Endothelial cell of umbilical vein (primary cell): ENCODE measurements around the gene HSF2BP. TPM values are rescaled to one million over a fixed set of nuclear protein-coding genes. Genes with fewer than 3 reads are reported as not detected.

ENCODE experiments used
- BruUV-seq: library from RNA; stranded (reverse); fragments of 400-500 nt; replicated peaks from 2 replicates; lab custom pipeline; 2021; lab: Mats Ljungman, UMichigan
- CTCF ChIA-PET: fragments of 300-600, 350-600 bp; sonication (Branson Sonifier 250); formaldehyde crosslinking; loops from one replicate; lab custom pipeline; 2021; ENCODE audit warnings: antibody characterized with exemption, inconsistent platforms; lab: Charles Lee
- POLR2A ChIA-PET: fragments of 300-600, 350-600 bp; sonication (Branson Sonifier 250); formaldehyde crosslinking; loops from one replicate; lab custom pipeline; 2021; ENCODE audit warnings: antibody characterized with exemption, inconsistent platforms; lab: Charles Lee
- DNase-seq: peaks from one replicate; pipeline ENCODE4 v3.0.0-alpha.2; 2011; ENCODE audit warnings: low read depth, low spot score
- FAIRE-seq: peaks from 2 replicates; lab custom pipeline; 2011; peaks lifted over from hg19 to GRCh38; lab: Jason Lieb, UNC
- H2AFZ ChIP-seq: 2 replicates; pipeline ENCODE4 v1.6.0; 2012; ENCODE audit warnings: low read depth, low read length, control low read depth, inconsistent platforms
- H3K27ac ChIP-seq: 2 replicates; pipeline ENCODE4 v1.5.1; 2011; ENCODE audit warnings: low read depth, mild to moderate bottlenecking, control low read depth, low read length, moderate library complexity; ENCODE audit not compliant: insufficient read depth
- H3K27me3 ChIP-seq, 2 experiments: 2 replicates each; pipeline versions ENCODE4 v1.6.0 to v1.6.1; 2011; ENCODE audit warnings: low read length in 2 of 2, mixed read lengths in 1 of 2; ENCODE audit not compliant: control insufficient read depth in 2 of 2, insufficient read depth in 2 of 2
- H3K36me3 ChIP-seq, 2 experiments: 2 replicates in 1 of 2; 3 replicates in 1 of 2; pipeline ENCODE4 v1.5.1; 2011; ENCODE audit warnings: low read length in 2 of 2, mild to moderate bottlenecking in 1 of 2, moderate library complexity in 1 of 2; ENCODE audit not compliant: control insufficient read depth in 2 of 2, insufficient read depth in 2 of 2; ENCODE audit errors: extremely low read depth in 1 of 2
- H3K4me1 ChIP-seq: 3 replicates; pipeline ENCODE4 v1.5.1; 2011; ENCODE audit warnings: mild to moderate bottlenecking, low read length; ENCODE audit not compliant: control insufficient read depth, insufficient read depth; ENCODE audit errors: extremely low read depth
- H3K4me2 ChIP-seq: 2 replicates; pipeline ENCODE4 v1.6.1; 2011; ENCODE audit warnings: low read length, control low read depth, mixed read lengths; ENCODE audit not compliant: insufficient read depth
- H3K4me3 ChIP-seq, 3 experiments: fragments of 200-600 bp in 1 of 3; sonication (generic), shearing (Covaris generic) in 1 of 3; replicated peaks in 1 of 3; 2 replicates each; pipeline ENCODE4 v1.5.1; 2011 to 2016; ENCODE audit warnings: control low read depth in 3 of 3, low read length in 3 of 3, mild to moderate bottlenecking in 2 of 3, inconsistent platforms in 1 of 3, low read depth in 1 of 3, moderate library complexity in 1 of 3; ENCODE audit not compliant: insufficient read depth in 1 of 3
- H3K79me2 ChIP-seq: 2 replicates; pipeline ENCODE4 v1.6.0; 2012; ENCODE audit warnings: low read length, inconsistent platforms; ENCODE audit not compliant: control insufficient read depth, insufficient read depth
- H3K9ac ChIP-seq: replicated peaks from 2 replicates; pipeline ENCODE3; 2011; ENCODE audit warnings: low read length, control low read depth; ENCODE audit not compliant: insufficient read depth; ENCODE audit errors: extremely low read depth
- H3K9me1 ChIP-seq: replicated peaks from 3 replicates; pipeline ENCODE4 v1.6.0; 2011; ENCODE audit warnings: mild to moderate bottlenecking, low read length; ENCODE audit not compliant: control insufficient read depth, insufficient read depth; ENCODE audit errors: extremely low read depth
- H3K9me3 ChIP-seq: replicated peaks from 2 replicates; pipeline ENCODE4 v1.5.1; 2012; ENCODE audit warnings: low read length, inconsistent platforms; ENCODE audit not compliant: control insufficient read depth, insufficient read depth
- H4K20me1 ChIP-seq: replicated peaks from 2 replicates; pipeline ENCODE3; 2011; ENCODE audit warnings: mild to moderate bottlenecking, low read length; ENCODE audit not compliant: control insufficient read depth, insufficient read depth; ENCODE audit errors: extremely low read depth
- EZH2 ChIP-seq: IDR thresholded peaks from 2 replicates; pipeline ENCODE4 v1.6.1; 2012; ENCODE audit warnings: borderline replicate concordance, low read depth, mild to moderate bottlenecking, moderate library complexity, low read length, inconsistent platforms; ENCODE audit not compliant: severe bottlenecking
- FOS ChIP-seq: IDR thresholded peaks from 2 replicates; pipeline ENCODE4 v1.6.1; 2011; ENCODE audit warnings: mild to moderate bottlenecking, low read length, moderate library complexity, borderline replicate concordance; ENCODE audit not compliant: insufficient read depth
- JUN ChIP-seq: IDR thresholded peaks from 2 replicates; pipeline ENCODE4 v1.6.1; 2011; ENCODE audit warnings: borderline replicate concordance, low read depth; ENCODE audit not compliant: insufficient read length, insufficient read depth
- MYC ChIP-seq: IDR thresholded peaks from one replicate; pipeline ENCODE4 v1.6.1; 2011; ENCODE audit warnings: mild to moderate bottlenecking, low read depth, low read length
- POLR2A ChIP-seq: IDR thresholded peaks from 2 replicates; pipeline ENCODE4 v1.6.1; 2012; ENCODE audit warnings: low read depth, mild to moderate bottlenecking, control low read depth, low read length
- POLR2AphosphoS5 ChIP-seq: IDR thresholded peaks from 2 replicates; pipeline ENCODE4 v1.6.1; 2012; ENCODE audit warnings: low read depth, mild to moderate bottlenecking, control low read depth, low read length, moderate library complexity; ENCODE audit not compliant: insufficient read depth
- dilution Hi-C: fragments of 300-500 bp; cut with MboI; formaldehyde crosslinking; loops from one replicate; pipeline ENCODE4 v1.15.0; 2019; ENCODE audit warnings: low sequenced_read_pairs; ENCODE audit not compliant: extremely low pct_ligation_motif_present
- intact Hi-C: fragments of 100-400 bp; cut with micrococcal nuclease; formaldehyde crosslinking; loops from one replicate; pipeline ENCODE4 v1.10.0; 2022
- polyA plus RNA-seq, 4 experiments: library from polyadenylated mRNA; depleted of rRNA in 3 of 4; stranded (reverse) in 3 of 4; unstranded in 1 of 4; fragments of >200 nt; gene quantifications; 2 replicates each; pipeline versions ENCODE4 v1.2.1 to v1.2.3, GENCODE V29; 2011 to 2012; ENCODE audit warnings: missing spikeins in 1 of 4
- total RNA-seq: library from RNA; stranded (reverse); gene quantifications from 2 replicates; pipeline ENCODE4 v1.2.3, GENCODE V29; 2021
- TF ChIP-seq, protein P1 (sequence below), 2 donors: IDR thresholded peaks; 1 replicate in 1 of 2; 2 replicates in 1 of 2; pipeline ENCODE4 v1.5.1; 2011; ENCODE audit warnings: low read length in 2 of 2, mild to moderate bottlenecking in 2 of 2, moderate library complexity in 2 of 2, control low read depth in 1 of 2, inconsistent platforms in 1 of 2, low read depth in 1 of 2; ENCODE audit not compliant: insufficient read depth in 1 of 2; ENCODE audit errors: extremely low read depth in 1 of 2
- TF ChIP-seq, protein P2 (sequence below): IDR thresholded peaks from 2 replicates; pipeline ENCODE4 v1.6.1; 2011; ENCODE audit not compliant: insufficient read depth, insufficient read length

HSF2BP gene
- total and polyA plus RNA-seq, 2 donors (not counting 3 experiments of a cell fraction or from before 2014, with no cell fraction given), result 0.41 to 0.55 TPM

DNA sequence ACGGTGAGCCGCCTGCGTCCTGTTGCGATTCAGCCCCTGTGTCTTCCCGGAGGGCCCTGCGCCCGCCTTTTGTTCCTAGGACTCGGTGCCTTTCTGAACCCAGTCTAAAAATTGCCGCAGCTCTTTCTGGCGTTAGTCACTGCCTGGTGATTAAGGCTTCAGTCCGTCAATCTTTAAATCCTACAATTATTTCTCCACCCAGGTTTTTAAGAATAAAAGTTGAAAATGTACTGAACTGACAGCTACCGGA lies 43.4 kb upstream of the HSF2BP start:
- no TSS peak for BruUV-seq
- H4K20me1 ChIP-seq, result no peaks in the 10 kb centered on the region
- POLR2A ChIA-PET, result no interaction called here
- TF ChIP-seq, protein P1, sequence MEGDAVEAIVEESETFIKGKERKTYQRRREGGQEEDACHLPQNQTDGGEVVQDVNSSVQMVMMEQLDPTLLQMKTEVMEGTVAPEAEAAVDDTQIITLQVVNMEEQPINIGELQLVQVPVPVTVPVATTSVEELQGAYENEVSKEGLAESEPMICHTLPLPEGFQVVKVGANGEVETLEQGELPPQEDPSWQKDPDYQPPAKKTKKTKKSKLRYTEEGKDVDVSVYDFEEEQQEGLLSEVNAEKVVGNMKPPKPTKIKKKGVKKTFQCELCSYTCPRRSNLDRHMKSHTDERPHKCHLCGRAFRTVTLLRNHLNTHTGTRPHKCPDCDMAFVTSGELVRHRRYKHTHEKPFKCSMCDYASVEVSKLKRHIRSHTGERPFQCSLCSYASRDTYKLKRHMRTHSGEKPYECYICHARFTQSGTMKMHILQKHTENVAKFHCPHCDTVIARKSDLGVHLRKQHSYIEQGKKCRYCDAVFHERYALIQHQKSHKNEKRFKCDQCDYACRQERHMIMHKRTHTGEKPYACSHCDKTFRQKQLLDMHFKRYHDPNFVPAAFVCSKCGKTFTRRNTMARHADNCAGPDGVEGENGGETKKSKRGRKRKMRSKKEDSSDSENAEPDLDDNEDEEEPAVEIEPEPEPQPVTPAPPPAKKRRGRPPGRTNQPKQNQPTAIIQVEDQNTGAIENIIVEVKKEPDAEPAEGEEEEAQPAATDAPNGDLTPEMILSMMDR (IDR thresholded peaks at IDR 0.05; ENCODE audit: extremely low read depth in 1 of 2, insufficient read depth in 1 of 2, low read depth in 1 of 2, low read length in 2 of 2), result no peak
- no peak overlapping the region for H2AFZ ChIP-seq
- no peak overlapping the region for H3K4me3 ChIP-seq
- H3K9ac ChIP-seq, result no peak overlapping the region
- no peaks in the 10 kb centered on the region for H3K4me1 ChIP-seq
- CTCF ChIA-PET, result interaction anchor here (1.9 kb wide), 1 partner anchor 26 kb away, joined by 6 read pairs; no protein-coding TSS in a partner anchor
- dilution Hi-C loops (no loop called here), intact Hi-C loops (no loop called here)
- H3K9me3 ChIP-seq, result no peaks in the 10 kb centered on the region
- no peak for FAIRE-seq
- H3K79me2 ChIP-seq, result no peaks in the 10 kb centered on the region
- no peak for DNase-seq
- no peaks in the 10 kb centered on the region for H3K9me1 ChIP-seq
- no peak overlapping the region for H3K4me2 ChIP-seq
- no peaks in the 10 kb centered on the region for H3K36me3 ChIP-seq
- H3K27ac ChIP-seq, result no peak overlapping the region
- no peaks in the 10 kb centered on the region for H3K27me3 ChIP-seq

DNA sequence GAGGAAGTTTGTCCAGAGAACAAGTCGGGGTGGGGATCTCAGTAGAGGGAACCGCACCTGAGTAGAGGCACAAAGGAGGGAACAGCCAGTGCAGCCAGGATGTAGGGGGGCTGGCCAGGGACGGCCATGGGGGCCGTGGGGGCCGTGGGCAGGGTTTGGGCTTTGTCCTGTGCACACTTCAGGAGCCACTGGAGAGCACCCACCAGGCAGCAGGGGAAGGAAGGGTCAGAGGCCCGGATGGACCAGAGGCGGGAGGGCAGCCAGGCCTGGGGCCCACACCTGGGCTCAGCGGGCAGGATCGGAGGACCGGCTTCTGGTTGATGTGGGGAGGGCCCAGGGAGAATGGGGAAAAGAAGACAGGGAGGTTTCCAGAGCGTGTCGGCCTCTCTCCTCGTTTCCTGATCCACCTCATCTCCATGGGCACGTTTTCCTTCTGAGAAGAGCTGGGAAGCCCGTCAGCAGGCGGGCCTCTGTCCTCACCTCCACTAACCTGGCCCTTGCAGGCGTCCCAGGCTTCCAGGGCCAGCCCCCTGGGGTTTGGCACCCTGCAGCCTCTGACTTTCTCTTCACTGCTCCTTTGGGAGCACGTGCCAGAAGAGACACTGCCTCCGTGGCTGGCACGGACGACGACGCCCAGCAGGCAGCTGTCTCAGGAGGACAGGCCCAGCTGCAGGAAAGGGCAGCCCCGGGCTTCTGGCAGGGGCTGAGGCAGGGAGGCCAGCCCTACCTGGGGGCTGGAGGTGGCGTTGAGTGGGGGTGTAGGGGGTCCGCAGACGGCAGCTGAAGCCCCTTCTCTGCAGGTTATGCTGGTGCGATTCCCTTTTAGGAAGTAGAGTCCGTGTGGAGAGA lies 42.9 kb upstream of the HSF2BP start:
- Histone ChIP-seq H3K36me3 (no peaks in the 10 kb centered on the region), H3K9me3 (no peaks in the 10 kb centered on the region), H3K9ac (no peak overlapping the region), H3K9me1 (no peaks in the 10 kb centered on the region), H3K27ac (no peak overlapping the region), H3K4me1 (no peaks in the 10 kb centered on the region), H4K20me1 (no peaks in the 10 kb centered on the region), H3K27me3 (no peaks in the 10 kb centered on the region), H2AFZ (no peak overlapping the region), H3K4me2 (no peak overlapping the region), H3K4me3 (no peak overlapping the region), H3K79me2 (no peaks in the 10 kb centered on the region)
- no TSS peak for BruUV-seq
- no peak for TF ChIP-seq POLR2A
- TF ChIP-seq FOS, result no peak
- no peak for TF ChIP-seq EZH2
- no peak for TF ChIP-seq POLR2AphosphoS5
- TF ChIP-seq JUN, result no peak
- TF ChIP-seq MYC, result no peak
- TF ChIP-seq, protein P2, sequence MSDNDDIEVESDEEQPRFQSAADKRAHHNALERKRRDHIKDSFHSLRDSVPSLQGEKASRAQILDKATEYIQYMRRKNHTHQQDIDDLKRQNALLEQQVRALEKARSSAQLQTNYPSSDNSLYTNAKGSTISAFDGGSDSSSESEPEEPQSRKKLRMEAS, result no peak
- intact Hi-C loops (no loop called here), dilution Hi-C loops (no loop called here)
- CTCF ChIA-PET, result interaction anchor here (1.9 kb wide), 1 partner anchor 27 kb away, joined by 6 read pairs; no protein-coding TSS in a partner anchor
- no peak for FAIRE-seq
- POLR2A ChIA-PET, result no interaction called here
- DNase-seq, result no peak
